Bronchial epithelial cell (primary cell): ENCODE measurements around the gene TSPAN12. TPM values are rescaled to one million over a fixed set of nuclear protein-coding genes. Genes with fewer than 3 reads are reported as not detected.
"Not testable (repeated sequence)": the region's sequence is repeated elsewhere in the genome, so short reads cannot be mapped to it uniquely, and the experiment has no call there.

Experiments used
- DNase-seq: peaks from one replicate; pipeline ENCODE4 v3.0.0-alpha.2; 2010; ENCODE audit warnings: low read depth
- FAIRE-seq: peaks from 2 replicates; lab custom pipeline; 2011; peaks lifted over from hg19 to GRCh38; lab: Jason Lieb, UNC
- H3K27me3 ChIP-seq: 2 replicates; pipeline ENCODE4 v1.5.1; 2011; ENCODE audit warnings: low read length; ENCODE audit not compliant: control insufficient read depth, insufficient read depth
- H3K36me3 ChIP-seq: 2 replicates; pipeline ENCODE4 v1.5.1; 2011; ENCODE audit warnings: low read length; ENCODE audit not compliant: control insufficient read depth, insufficient read depth
- H3K4me3 ChIP-seq: 2 replicates; pipeline ENCODE4 v1.5.1; 2011; ENCODE audit warnings: mild to moderate bottlenecking, low read depth, low read length, control low read depth
- total RNA-seq: library from RNA; depleted of rRNA; stranded (reverse); fragments of >200 nt; gene quantifications from 2 replicates; pipeline ENCODE4 v1.2.1, GENCODE V29; 2014
- TF ChIP-seq, protein P1 (sequence below): IDR thresholded peaks from 2 replicates; pipeline ENCODE4 v1.5.1; 2011; ENCODE audit warnings: mild to moderate bottlenecking, moderate library complexity, low read length, control low read depth, inconsistent platforms; ENCODE audit not compliant: insufficient read depth, severe bottlenecking

TSPAN12 gene
- total RNA-seq: 1.6 and 2.7 TPM in 2 replicates

- Histone ChIP-seq H3K36me3 (no peaks in the 10 kb centered on the region), H3K27me3 (peaks cover 3% of the 10 kb centered on the region), H3K4me3 (peak within 1 kb of the TSS; percentile 73)
- TF ChIP-seq, protein P1, sequence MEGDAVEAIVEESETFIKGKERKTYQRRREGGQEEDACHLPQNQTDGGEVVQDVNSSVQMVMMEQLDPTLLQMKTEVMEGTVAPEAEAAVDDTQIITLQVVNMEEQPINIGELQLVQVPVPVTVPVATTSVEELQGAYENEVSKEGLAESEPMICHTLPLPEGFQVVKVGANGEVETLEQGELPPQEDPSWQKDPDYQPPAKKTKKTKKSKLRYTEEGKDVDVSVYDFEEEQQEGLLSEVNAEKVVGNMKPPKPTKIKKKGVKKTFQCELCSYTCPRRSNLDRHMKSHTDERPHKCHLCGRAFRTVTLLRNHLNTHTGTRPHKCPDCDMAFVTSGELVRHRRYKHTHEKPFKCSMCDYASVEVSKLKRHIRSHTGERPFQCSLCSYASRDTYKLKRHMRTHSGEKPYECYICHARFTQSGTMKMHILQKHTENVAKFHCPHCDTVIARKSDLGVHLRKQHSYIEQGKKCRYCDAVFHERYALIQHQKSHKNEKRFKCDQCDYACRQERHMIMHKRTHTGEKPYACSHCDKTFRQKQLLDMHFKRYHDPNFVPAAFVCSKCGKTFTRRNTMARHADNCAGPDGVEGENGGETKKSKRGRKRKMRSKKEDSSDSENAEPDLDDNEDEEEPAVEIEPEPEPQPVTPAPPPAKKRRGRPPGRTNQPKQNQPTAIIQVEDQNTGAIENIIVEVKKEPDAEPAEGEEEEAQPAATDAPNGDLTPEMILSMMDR: peak; percentile 67
- FAIRE-seq (no peak), DNase-seq (peak; percentile 46)
Observed at GRCh38 chr7:120857588-120858573, at the start of gene TSPAN12. TSPAN12 (minus strand) TSS chr7:120858144; CDS start chr7:120856763, 1,381 bp downstream.

- DNase-seq: no peak
- H3K36me3 ChIP-seq: no peaks in the 10 kb centered on the region
- no peak for FAIRE-seq
- TF ChIP-seq, protein P1: no peak
- no peak overlapping the region for H3K4me3 ChIP-seq
- no peaks in the 10 kb centered on the region for H3K27me3 ChIP-seq
Observed at GRCh38 chr7:120898715-120899499, 41.0 kb upstream of the TSPAN12 start.

DNA sequence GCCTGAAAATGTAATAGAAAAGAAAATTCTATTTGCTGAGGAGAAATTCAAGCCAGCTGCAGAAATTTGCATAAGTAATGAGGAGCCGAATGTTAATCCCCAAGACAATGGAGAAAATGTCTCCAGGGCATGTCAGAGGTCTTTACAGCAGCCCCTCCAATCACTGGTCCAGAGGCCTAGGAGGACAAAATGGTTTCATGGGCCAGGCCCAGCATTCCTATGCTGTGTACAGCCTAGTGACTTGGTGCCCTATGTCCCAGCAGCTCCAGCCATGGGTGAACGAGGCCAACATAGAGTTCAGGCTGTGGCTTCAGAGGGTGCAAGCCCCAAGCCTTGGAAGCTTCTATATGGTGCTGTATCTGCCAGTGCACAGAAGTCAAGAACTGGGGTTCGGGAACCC lies 37.3 kb upstream of the TSPAN12 start:
- not testable (repeated sequence) for DNase-seq, H3K27me3 ChIP-seq, FAIRE-seq, H3K4me3 ChIP-seq, H3K36me3 ChIP-seq

GRCh38 chr7:120885602-120886001 lies 27.7 kb upstream of the TSPAN12 start:
- not testable (repeated sequence) for H3K4me3 ChIP-seq, DNase-seq, FAIRE-seq, H3K27me3 ChIP-seq, H3K36me3 ChIP-seq

DNA sequence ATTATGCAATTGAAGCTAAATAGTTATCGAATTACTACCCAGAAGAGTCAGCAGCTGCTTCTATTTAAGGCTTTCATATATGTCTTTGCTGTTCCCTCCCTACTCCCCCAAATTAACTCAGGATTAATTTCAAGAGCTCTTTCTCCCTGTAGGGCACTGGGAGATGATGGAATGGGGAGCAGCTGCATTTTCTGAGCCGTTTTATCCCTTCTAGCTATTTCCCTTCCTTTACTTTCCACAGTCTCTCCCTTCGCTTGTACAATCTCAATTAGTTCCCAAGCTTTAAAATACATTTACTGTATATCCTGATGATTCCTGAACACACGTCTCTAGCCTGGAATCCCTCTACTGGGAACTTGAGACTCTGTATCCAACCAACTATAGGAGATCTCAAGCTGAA lies 19.8 kb upstream of the TSPAN12 start:
- DNase-seq (peak; percentile 14), FAIRE-seq (no peak)
- H3K36me3 ChIP-seq: no peaks in the 10 kb centered on the region
- H3K27me3 ChIP-seq: no peaks in the 10 kb centered on the region
- no peak overlapping the region for H3K4me3 ChIP-seq
- TF ChIP-seq, protein P1: no peak

DNA sequence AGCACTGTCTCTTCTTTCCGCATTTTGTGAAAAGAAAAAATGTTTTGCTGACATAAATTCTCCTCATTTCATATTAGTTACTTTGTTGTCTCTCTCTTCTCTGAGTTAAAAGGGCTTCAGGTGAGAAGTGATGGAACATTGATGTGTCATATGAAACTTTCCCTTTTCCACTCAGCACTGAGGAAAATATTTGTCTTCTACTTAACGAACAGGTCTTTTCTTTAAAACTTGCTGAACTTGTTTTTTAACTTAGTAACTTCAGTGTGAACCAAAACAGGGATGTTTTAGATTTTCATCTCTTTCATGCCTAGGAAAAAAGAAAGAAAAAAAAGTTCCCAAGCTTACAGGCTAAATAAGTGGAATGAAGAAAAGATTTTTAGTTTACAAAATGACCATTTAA lies 19.0 kb upstream of the TSPAN12 start:
- Histone ChIP-seq H3K36me3 (no peaks in the 10 kb centered on the region), H3K27me3 (no peaks in the 10 kb centered on the region), H3K4me3 (no peak overlapping the region)
- TF ChIP-seq, protein P1: no peak
- DNase-seq (peak; percentile 61), FAIRE-seq (no peak)
